ENCODE measurements around the gene CELSR1. TPM values are rescaled to one million over a fixed set of nuclear protein-coding genes. Genes with fewer than 3 reads are reported as not detected.

Gene CELSR1
- total and polyA plus RNA-seq, 7 donors = 0.23 to 5.0 (median 0.82) TPM

GRCh38 chr22:46380581-46380980 lies 156.8 kb downstream of the CELSR1 start:
- H3K27ac ChIP-seq = no peak overlapping the region
- H3K27me3 ChIP-seq = no peaks in the 10 kb centered on the region
- WGBS, 2 donors = 88 to 92% methylated on average over 17 of the region's 17 CpGs
- H3K4me1 ChIP-seq = no peaks in the 10 kb centered on the region
- H3K9me3 ChIP-seq = no peaks in the 10 kb centered on the region
- intact Hi-C loops (cut with DNase I) = no loop called here
- no peak for TF ChIP-seq POLR2AphosphoS5 (IDR thresholded peaks at IDR 0.05)
- TF ChIP-seq, protein P1, sequence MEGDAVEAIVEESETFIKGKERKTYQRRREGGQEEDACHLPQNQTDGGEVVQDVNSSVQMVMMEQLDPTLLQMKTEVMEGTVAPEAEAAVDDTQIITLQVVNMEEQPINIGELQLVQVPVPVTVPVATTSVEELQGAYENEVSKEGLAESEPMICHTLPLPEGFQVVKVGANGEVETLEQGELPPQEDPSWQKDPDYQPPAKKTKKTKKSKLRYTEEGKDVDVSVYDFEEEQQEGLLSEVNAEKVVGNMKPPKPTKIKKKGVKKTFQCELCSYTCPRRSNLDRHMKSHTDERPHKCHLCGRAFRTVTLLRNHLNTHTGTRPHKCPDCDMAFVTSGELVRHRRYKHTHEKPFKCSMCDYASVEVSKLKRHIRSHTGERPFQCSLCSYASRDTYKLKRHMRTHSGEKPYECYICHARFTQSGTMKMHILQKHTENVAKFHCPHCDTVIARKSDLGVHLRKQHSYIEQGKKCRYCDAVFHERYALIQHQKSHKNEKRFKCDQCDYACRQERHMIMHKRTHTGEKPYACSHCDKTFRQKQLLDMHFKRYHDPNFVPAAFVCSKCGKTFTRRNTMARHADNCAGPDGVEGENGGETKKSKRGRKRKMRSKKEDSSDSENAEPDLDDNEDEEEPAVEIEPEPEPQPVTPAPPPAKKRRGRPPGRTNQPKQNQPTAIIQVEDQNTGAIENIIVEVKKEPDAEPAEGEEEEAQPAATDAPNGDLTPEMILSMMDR (IDR thresholded peaks at IDR 0.05) = no peak
- DNase-seq = no peak
- H3K36me3 ChIP-seq = no peaks in the 10 kb centered on the region
- H3K4me3 ChIP-seq = no peak overlapping the region

DNA sequence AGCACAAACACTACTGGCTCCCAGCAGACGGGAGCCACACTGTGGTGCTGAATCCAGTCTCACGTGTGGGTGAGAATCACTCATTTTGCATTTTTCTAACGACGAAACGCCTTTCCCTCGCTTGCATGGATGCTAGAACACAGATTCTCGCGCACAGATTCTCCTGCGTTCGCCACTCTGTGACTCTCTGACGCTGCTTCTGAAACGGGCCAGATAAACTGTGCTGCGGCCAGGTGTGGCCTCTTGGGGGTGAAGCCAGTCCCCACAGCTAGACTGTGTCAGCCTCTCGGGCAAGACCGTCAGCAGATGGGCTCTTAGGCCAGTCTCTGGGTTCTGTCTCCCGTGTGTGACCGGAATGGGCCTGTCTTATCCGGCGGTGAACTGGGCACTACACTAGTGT lies 157.4 kb downstream of the CELSR1 start:
- TF ChIP-seq, protein P1 (IDR thresholded peaks at IDR 0.05) = no peak
- TF ChIP-seq POLR2A (IDR thresholded peaks at IDR 0.05) (no peak), POLR2AphosphoS5 (IDR thresholded peaks at IDR 0.05) (no peak), EP300 (IDR thresholded peaks at IDR 0.05) (no peak)
- no peaks in the 10 kb centered on the region for H3K4me1 ChIP-seq
- H3K36me3 ChIP-seq = no peaks in the 10 kb centered on the region
- no peaks in the 10 kb centered on the region for H3K27me3 ChIP-seq
- no peaks in the 10 kb centered on the region for H3K9me3 ChIP-seq
- H3K4me3 ChIP-seq = no peak overlapping the region
- no peak overlapping the region for H3K27ac ChIP-seq
- 77 to 85% methylated on average over 19 of the region's 19 CpGs for WGBS, 2 donors
- intact Hi-C loops (cut with DNase I) = no loop called here
- no peak for DNase-seq

- TF ChIP-seq POLR2A (IDR thresholded peaks at IDR 0.05) (no peak), EP300 (IDR thresholded peaks at IDR 0.05) (no peak)
- TF ChIP-seq, protein P1 (IDR thresholded peaks at IDR 0.05) = no peak
- WGBS, 2 donors = 21 to 73% methylated on average over 29 of the region's 29 CpGs
- no peak overlapping the region for H3K4me3 ChIP-seq
- no peaks in the 10 kb centered on the region for H3K27me3 ChIP-seq
- H3K27ac ChIP-seq = no peak overlapping the region
- H3K9me3 ChIP-seq = no peaks in the 10 kb centered on the region
- H3K36me3 ChIP-seq = no peaks in the 10 kb centered on the region
- H3K4me1 ChIP-seq = no peaks in the 10 kb centered on the region
- intact Hi-C loops (cut with DNase I) = no loop called here
- DNase-seq = no peak
These were observed 158.1 kb downstream of the CELSR1 start for GRCh38 chr22:46379066-46379930.

DNA sequence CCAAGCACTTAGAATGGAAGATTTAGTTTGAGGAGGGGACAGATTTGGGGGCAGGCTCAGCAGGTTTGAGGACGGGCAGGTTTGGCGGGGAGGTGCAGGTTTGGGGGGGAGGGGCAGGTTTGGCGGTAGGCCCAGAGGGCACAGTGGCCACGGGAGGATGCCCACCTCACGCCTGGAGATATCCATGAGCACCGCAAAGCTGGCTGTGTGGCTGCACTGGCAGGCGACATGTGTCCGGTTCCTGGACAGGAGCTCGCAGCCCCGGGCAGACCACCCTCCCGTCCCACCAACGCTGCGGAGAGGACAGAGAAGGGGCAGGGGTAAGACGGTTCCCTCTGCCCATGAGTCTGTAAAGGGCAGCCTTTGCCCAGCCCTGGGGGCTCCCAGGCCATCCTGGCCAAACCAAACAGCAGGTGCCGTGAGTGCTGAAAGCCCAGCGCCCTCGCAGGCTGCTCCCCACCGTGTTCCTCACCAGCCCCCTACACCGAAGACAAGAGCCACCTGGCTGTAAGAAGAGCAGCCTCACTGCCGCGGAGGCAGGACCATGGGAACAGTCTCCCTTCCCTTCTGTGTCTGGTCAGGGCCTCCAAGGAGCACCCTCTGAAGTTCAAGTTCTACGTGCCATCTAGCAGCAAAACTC lies 158.9 kb downstream of the CELSR1 start:
- no peaks in the 10 kb centered on the region for H3K36me3 ChIP-seq
- no peaks in the 10 kb centered on the region for H3K4me1 ChIP-seq
- WGBS, 2 donors = 54 to 78% methylated on average over 22 of the region's 22 CpGs

More for the DNA sequence above, 158.9 kb downstream of the CELSR1 start:
- intact Hi-C loops (cut with DNase I) = no loop called here
- no peaks in the 10 kb centered on the region for H3K9me3 ChIP-seq
- DNase-seq = no peak
- no peak overlapping the region for H3K4me3 ChIP-seq
- no peak overlapping the region for H3K27ac ChIP-seq
- TF ChIP-seq POLR2AphosphoS5 (IDR thresholded peaks at IDR 0.05) (no peak), POLR2A (IDR thresholded peaks at IDR 0.05) (no peak), EP300 (IDR thresholded peaks at IDR 0.05) (no peak)
- TF ChIP-seq, protein P1 (IDR thresholded peaks at IDR 0.05) = no peak
- H3K27me3 ChIP-seq = no peaks in the 10 kb centered on the region

Data from sigmoid colon (tissue), 7 donors.